ENCODE data around the gene TMEM198.

- TF ChIP-seq POLR2A (IDR thresholded peaks at IDR 0.05; ENCODE audit: low read depth, low read length) (no peak), POLR2AphosphoS5 (IDR thresholded peaks at IDR 0.05; ENCODE audit: low read depth, low read length) (no peak), TAF1 (IDR thresholded peaks at IDR 0.05; ENCODE audit: borderline replicate concordance, low read depth, low read length) (no peak)
These were observed 25.8 kb downstream of the TMEM198 start for GRCh38 chr2:219569635-219570034.
